D721Med (cell line): ENCODE results near the gene KCNH1.
A peak's percentile ranks its signal among the peaks of the same experiment; 100 is the strongest.

Experiments
- DNase-seq: peaks from one replicate; pipeline ENCODE4 v3.0.0; 2011; ENCODE audit warnings: low spot score; ENCODE audit not compliant: insufficient read length
- FAIRE-seq: peaks from 2 replicates; lab custom pipeline; 2011; peaks lifted over from hg19 to GRCh38; lab: Jason Lieb, UNC
- TF ChIP-seq, protein P1 (sequence below): IDR thresholded peaks from 2 replicates; pipeline ENCODE4 v1.5.1; 2012; ENCODE audit warnings: mild to moderate bottlenecking, control low read depth; ENCODE audit not compliant: insufficient read depth; ENCODE audit errors: missing control alignments

Gene KCNH1

DNA sequence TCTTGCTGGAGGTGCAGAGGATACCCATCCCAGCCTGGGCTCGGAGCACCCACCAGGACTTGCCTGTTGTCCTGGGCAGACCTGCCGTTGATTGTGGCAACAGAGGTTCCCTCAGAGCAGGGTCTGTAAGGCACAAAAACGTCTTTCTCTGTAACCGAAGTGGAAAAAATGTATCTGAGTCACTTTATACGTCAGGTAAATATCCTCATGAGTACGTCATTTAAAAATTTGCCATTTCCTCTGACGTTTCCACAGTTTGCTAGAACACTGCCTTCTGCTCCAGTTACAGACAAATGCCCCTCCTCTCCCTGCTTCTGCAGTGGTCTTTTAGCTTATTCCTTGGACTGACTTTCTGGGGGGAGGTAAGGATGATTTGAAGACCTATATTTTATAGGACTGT is 478.4 kb downstream of the KCNH1 start:
- DNase-seq (no peak), FAIRE-seq (no peak)
- TF ChIP-seq, protein P1, sequence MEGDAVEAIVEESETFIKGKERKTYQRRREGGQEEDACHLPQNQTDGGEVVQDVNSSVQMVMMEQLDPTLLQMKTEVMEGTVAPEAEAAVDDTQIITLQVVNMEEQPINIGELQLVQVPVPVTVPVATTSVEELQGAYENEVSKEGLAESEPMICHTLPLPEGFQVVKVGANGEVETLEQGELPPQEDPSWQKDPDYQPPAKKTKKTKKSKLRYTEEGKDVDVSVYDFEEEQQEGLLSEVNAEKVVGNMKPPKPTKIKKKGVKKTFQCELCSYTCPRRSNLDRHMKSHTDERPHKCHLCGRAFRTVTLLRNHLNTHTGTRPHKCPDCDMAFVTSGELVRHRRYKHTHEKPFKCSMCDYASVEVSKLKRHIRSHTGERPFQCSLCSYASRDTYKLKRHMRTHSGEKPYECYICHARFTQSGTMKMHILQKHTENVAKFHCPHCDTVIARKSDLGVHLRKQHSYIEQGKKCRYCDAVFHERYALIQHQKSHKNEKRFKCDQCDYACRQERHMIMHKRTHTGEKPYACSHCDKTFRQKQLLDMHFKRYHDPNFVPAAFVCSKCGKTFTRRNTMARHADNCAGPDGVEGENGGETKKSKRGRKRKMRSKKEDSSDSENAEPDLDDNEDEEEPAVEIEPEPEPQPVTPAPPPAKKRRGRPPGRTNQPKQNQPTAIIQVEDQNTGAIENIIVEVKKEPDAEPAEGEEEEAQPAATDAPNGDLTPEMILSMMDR, result no peak

DNA sequence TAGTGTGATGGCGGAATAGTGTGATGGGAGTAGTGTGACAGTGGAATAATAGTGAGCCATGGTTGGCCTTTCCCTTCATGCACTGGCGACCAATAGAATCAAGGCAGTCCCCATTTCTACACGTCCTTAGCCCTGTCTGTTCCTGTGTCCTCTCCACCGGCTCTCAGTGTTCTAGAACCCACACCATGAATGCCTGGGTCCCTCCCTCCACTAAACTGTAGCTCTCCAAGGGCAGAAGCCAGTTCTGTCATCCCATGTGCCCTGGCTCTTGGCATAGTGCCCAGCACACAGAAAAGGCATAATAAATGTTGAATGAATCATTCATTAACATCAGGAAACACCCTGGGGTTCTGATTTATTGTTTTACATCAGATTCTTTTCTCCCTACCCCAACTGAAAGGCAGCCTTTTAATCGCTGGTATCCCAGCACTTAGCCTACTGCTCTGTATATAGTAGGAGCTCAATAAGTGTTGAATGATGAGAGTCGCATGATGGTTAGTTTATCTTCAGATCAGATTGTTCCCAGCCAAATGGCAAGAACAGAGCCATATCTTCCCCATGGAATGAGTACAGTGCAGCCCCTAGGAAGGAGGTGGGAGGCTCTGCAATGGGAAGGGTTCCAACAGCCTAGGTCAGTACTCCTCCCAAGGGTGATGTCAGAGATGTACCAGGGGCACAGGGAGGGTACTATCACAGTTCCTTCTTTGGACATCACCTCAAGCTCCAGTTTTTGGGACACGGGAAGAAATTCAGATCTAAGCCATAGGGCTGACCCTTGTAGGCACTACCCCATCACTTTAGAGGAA is 479.6 kb downstream of the KCNH1 start:
- TF ChIP-seq, protein P1, result no peak
- FAIRE-seq, result no peak
- DNase-seq, result no peak

DNA sequence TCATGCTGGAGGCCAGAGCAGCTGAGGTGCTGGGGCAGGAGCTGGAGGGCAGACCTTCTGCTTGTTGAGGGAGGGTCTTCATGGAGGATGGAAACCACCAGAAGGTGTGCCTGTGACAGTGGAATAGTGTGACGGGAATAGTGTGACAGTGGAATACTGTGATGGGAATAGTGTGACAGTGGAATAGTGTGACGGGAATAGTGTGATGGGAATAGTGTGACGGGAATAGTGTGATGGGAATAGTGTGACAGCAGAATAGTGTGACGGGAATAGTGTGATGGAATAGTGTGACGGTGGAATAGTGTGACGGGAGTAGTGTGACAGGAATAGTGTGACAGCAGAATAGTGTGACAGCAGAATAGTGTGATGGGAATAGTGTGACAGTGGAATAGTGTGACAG is 480.2 kb downstream of the KCNH1 start:
- TF ChIP-seq, protein P1, result no peak
- peak; percentile 100 for FAIRE-seq
- no peak for DNase-seq

DNA sequence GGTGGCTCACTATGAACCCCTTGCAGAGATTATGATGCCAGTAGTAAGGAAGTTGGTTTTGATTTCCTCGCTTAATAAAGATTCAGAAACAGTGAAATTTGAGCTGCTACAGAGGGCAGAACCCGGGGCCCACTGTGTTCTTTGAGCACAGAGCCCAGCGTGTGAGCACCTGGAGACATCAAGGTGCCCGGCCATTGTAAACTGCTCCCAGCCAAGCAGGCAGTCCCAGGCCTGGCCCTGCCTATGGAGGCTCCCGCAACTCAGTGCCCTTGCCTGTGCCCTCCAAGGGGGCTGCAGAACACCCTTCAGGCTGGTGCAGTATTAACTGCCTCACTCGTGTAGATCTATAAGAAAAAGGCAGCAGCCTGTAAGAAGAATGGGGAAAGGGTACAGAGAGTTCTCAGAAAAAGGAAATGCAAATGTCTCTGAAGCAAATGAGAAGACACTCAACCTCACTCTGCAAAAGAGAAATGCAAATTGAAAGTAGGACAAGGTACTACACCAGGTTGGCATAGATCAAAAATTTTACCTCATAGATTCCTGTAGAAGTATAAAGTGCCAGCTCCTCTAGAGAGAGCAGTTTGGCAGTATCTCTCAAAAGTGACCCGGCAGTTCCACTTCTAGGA is 481.5 kb downstream of the KCNH1 start:
- no peak for FAIRE-seq
- TF ChIP-seq, protein P1, result no peak

DNA sequence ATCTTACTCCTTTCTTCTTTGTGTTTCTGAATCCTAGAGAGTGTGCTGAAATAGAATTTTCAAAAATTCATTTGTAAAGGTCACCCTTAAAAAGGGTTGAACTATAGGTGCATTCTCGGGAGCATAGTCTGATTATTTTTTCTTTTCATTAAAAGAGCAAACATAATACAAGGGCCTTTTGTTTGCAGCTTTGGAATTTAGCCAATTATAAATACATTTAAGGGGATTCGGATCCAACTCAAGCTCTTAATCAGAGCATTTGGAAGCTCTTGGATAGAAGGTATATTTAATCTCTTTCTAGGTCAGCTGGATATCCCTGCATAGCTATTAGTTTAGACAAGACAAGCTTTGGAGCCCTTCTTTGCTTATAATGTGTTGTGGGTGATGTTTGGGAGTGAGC is 483.5 kb downstream of the KCNH1 start:
- DNase-seq, result no peak
- TF ChIP-seq, protein P1, result no peak
- FAIRE-seq, result peak; percentile 38

More for the DNA sequence above, 481.5 kb downstream of the KCNH1 start:
- DNase-seq, result no peak

DNA sequence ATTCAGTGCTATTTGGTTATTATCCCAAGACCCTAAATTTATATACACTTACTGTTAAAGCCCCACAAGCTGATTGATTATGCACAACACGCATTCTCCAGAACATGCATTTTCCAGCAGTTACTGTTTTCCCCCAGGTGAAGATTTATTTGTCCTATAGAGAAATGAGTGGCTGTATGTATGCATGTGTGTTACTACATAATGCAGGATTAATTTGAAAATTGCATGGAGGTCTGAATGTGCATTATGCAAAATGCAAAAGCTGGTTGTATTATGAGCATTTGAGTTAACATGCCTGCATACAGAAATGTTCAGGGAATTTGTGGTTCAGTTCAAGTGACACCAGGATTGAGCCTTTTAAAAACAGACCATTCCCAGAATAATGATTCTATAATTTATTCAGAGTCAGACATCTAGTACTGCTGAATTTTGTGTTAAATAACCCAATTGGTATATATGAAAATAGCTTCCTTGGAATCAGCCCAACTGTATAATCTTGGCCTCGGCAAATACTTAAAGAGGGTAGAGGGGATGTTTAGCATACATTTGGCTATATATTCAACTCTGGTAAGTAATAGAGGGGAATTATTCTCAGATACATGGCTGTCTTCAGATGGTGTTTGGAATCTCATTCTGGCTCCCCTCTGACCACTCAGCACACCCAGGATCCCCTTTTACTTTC is 485.2 kb downstream of the KCNH1 start:
- FAIRE-seq (peak; percentile 78), DNase-seq (no peak)
- TF ChIP-seq, protein P1, result no peak
